HL-60/S4 (cell line): ENCODE measurements around the gene LRP1-AS.

Experiments used
- in situ Hi-C: fragments of 300-500 bp; cut with MboI; formaldehyde crosslinking; loops from 2 replicates; pipeline ENCODE4 v1.14.3; 2022; ENCODE audit warnings: low sequenced_read_pairs

Gene LRP1-AS

DNA sequence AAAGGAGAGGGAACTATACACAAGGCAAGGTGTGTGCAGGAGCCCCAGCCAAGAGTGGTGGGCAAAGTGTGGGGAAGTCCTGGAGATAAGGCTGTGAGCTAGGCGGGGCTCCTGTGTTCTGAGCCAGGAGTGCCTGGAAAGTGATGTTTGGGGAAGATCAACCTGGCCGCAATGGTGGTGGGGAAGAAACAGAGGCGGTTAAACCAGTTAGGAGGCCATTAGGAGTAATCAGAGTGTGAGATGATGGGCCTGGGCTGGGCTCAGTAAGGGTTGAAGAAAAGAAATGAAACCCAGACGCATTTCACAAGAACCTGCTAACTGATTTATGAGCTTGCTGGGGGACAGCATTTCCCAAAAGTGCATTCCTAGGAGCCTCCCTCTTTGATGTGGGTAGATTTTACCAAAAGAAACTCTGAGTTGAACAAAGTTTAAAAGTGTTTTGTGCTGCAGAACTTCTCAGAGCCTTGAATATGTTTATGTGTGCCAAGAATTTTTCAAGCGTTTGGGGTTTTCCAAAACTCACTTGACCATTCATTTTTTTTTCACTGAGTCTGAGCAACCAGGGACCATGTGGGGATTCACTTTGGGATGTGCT is 34.2 kb upstream of the LRP1-AS start:
- in situ Hi-C loops: loop anchor here (25.0 kb wide), 1 partner anchor 419 kb away; the partner anchor contains the start of genes HSD17B6 and PRIM1

DNA sequence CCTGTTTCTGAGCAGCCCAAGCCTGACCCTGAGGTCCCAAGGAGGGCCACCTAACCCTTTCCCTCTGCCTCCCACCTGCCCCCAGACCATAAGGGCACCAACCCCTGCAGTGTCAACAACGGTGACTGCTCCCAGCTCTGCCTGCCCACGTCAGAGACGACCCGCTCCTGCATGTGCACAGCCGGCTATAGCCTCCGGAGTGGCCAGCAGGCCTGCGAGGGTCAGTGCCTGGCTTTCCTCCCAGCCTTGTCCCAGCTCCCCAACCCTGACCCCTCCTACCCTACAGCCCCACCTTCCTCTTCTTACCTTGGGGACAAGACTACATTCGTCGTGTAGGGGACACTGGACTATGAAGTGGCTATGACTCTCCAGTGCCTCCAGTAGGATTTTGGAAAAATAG is 33.7 kb upstream of the LRP1-AS start:
- in situ Hi-C loops: loop anchor here (25.0 kb wide), 1 partner anchor 419 kb away; the partner anchor contains the start of genes HSD17B6 and PRIM1

DNA sequence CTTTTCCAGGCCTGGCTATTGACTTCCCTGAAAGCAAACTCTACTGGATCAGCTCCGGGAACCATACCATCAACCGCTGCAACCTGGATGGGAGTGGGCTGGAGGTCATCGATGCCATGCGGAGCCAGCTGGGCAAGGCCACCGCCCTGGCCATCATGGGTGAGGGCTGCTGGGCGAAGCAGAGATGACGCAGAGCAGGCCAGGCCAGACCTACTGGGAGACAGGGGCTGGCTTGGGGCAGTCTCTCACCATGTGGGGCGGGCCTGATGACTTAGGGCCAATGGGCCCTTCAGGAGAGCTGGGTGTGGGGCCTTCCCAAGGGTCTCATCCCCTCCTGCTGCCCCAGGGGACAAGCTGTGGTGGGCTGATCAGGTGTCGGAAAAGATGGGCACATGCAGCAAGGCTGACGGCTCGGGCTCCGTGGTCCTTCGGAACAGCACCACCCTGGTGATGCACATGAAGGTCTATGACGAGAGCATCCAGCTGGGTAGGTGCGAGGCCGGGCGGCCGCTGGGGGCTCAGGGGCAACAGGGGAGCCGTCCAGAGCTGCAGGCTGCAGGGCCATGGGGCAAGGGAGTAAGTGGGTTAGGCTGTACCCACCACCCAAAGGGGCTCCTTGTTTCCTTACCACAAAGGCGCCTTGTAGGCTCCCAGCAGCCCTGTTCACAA is 33.0 kb upstream of the LRP1-AS start:
- in situ Hi-C loops: loop anchor here (25.0 kb wide), 1 partner anchor 418 kb away; the partner anchor contains the start of genes HSD17B6 and PRIM1

DNA sequence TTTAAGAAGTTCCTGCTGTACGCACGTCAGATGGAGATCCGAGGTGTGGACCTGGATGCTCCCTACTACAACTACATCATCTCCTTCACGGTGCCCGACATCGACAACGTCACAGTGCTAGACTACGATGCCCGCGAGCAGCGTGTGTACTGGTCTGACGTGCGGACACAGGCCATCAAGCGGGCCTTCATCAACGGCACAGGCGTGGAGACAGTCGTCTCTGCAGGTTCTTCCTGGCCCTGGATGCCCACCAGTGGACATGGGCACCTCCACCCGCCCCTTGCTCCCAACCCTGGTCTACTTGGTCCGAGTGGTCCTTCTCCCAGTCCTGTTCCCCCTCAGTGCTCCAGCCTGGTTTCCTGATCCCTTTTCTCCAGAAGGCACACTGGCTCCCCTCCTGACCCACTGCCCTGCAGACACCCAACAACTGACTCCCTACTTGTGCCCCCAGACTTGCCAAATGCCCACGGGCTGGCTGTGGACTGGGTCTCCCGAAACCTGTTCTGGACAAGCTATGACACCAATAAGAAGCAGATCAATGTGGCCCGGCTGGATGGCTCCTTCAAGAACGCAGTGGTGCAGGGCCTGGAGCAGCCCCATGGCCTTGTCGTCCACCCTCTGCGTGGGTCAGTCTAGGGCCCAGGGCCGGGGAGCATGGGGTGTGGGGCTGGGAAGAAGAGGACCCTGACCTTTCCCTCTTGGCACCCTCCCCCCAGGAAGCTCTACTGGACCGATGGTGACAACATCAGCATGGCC is 32.1 kb upstream of the LRP1-AS start:
- in situ Hi-C loops: loop anchor here (5.0 to 25.0 kb wide), 3 partner anchors 57 to 417 kb away; partner anchors contain the start of genes HSD17B6, PRIM1 and ZBTB39

DNA sequence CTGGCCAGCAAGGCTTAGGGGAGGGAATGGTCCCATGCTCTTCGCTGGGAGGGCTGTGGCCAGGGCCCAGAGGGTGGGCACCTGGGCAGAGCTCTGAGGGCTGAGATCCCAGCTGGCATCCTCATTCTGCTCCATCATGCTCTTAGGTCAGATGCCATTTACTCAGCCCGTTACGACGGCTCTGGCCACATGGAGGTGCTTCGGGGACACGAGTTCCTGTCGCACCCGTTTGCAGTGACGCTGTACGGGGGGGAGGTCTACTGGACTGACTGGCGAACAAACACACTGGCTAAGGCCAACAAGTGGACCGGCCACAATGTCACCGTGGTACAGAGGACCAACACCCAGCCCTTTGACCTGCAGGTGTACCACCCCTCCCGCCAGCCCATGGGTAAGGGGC is 30.8 kb upstream of the LRP1-AS start:
- in situ Hi-C loops: loop anchor here (5.0 to 25.0 kb wide), 3 partner anchors 56 to 416 kb away; partner anchors contain the start of genes HSD17B6, PRIM1 and ZBTB39

DNA sequence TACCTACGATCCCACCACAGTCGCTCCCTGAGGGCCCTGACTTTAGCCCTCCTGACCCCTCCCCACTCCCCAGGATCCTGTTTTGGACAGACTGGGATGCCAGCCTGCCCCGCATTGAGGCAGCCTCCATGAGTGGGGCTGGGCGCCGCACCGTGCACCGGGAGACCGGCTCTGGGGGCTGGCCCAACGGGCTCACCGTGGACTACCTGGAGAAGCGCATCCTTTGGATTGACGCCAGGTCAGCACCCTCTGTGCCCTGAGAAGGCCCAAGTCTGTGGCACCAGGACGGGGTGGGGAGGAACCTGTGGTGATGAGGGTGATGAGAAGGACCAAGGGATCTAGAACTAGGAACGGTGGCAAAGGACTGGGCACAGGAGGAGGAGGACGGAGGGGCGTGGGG is 29.9 kb upstream of the LRP1-AS start:
- in situ Hi-C loops: loop anchor here (5.0 to 25.0 kb wide), 3 partner anchors 55 to 415 kb away; partner anchors contain the start of genes HSD17B6, PRIM1 and ZBTB39

DNA sequence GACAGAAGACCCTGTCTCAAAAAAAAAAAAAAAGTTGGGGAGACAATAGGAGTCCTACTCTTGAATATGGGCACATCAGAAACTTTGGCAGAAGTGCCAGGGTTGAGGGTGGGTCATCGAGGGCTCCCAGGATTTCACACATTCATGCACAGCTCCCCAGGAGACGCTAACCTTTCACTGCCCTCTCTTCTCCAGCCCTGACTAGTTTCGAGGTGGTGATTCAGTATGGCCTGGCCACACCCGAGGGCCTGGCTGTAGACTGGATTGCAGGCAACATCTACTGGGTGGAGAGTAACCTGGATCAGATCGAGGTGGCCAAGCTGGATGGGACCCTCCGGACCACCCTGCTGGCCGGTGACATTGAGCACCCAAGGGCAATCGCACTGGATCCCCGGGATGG is 29.4 kb upstream of the LRP1-AS start:
- in situ Hi-C loops: loop anchor here (5.0 to 25.0 kb wide), 3 partner anchors 55 to 415 kb away; partner anchors contain the start of genes HSD17B6, PRIM1 and ZBTB39

DNA sequence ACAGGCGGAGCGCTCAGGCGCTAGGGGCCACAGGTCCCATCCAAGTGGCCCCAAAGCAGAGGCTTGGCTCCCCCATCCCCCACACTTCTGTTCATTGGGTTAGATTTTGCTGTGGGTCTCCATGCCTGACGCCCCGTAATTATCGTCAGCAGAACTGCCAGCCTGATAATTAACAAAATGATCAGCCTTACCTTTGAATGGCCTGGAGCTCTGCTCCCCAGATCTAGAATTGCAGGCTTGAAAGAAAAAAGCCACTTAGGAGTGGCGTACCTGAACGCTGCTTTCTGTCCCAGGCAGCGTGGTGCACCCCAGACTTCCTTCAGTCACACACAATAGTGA is 28.7 kb upstream of the LRP1-AS start:
- in situ Hi-C loops: loop anchor here (5.0 to 25.0 kb wide), 3 partner anchors 54 to 414 kb away; partner anchors contain the start of genes HSD17B6, PRIM1 and ZBTB39

DNA sequence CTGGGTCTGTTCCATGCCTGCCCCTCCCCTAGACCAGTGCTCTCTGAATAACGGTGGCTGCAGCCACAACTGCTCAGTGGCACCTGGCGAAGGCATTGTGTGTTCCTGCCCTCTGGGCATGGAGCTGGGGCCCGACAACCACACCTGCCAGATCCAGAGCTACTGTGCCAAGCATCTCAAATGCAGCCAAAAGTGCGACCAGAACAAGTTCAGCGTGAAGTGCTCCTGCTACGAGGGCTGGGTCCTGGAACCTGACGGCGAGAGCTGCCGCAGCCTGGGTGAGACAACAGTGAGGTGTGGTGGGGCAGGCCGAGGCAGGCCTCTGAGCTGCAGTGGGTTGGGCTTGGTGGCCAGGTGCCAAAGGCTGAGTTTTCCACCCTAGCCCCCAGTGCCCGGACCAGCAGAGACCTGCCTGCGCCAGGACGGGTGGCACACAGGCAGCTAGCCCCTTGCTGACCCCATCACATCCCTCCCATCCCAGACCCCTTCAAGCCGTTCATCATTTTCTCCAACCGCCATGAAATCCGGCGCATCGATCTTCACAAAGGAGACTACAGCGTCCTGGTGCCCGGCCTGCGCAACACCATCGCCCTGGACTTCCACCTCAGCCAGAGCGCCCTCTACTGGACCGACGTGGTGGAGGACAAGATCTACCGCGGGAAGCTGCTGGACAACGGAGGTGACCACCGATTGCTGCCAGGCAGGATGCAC is 28.2 kb upstream of the LRP1-AS start:
- in situ Hi-C loops: loop anchor here (5.0 to 25.0 kb wide), 3 partner anchors 53 to 413 kb away; partner anchors contain the start of genes HSD17B6, PRIM1 and ZBTB39

DNA sequence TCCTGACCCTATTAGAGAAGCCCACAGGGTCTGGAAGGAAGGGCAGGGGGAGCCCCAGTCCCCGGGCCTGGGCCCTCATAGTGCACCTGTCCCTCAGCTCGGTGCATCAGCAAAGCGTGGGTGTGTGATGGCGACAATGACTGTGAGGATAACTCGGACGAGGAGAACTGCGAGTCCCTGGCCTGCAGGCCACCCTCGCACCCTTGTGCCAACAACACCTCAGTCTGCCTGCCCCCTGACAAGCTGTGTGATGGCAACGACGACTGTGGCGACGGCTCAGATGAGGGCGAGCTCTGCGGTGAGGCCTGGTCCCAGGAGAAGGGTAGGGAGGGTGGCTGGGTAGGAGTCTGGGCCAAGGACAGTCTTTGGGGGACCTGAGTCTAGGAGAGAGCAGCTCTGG is 26.3 kb upstream of the LRP1-AS start:
- in situ Hi-C loops: loop anchor here (10.0 kb wide), 1 partner anchor 169 kb away; the partner anchor contains the start of gene ZBTB39

DNA sequence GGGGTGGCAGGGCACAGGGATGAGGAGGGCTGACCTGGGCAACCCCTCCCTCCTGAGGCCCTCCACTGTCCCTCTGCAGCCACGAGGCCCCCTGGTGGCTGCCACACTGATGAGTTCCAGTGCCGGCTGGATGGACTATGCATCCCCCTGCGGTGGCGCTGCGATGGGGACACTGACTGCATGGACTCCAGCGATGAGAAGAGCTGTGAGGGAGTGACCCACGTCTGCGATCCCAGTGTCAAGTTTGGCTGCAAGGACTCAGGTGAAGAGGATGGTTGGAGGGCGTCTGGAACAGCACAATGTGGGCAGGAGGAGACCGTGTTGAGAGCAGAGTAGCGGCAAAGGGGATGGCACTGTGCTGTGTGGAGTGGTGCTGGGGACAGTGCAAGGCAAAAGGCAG is 25.7 kb upstream of the LRP1-AS start:
- in situ Hi-C loops: loop anchor here (10.0 kb wide), 1 partner anchor 168 kb away; the partner anchor contains the start of gene ZBTB39

DNA sequence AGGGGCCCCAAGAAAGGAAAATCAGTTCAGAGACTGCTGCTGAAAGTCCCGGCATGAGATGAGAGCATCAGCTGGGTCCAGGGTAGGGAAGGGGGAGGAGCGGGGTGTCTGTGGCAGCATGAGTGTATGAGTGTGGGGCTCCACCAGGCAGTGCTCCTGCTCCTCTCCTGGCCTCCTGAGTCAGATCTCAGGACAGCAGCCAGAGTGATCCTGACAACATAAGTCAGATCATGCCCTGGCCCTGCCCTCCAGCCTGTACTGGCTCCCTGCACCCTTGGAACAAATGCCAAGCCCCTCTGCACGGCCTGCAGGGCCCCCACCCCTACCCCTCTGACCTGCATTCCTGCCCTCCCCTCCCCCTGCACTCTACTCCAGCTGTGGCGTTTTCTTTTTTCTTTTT is 24.2 kb upstream of the LRP1-AS start:
- in situ Hi-C loops: loop anchor here (10.0 kb wide), 1 partner anchor 167 kb away; the partner anchor contains the start of gene ZBTB39

DNA sequence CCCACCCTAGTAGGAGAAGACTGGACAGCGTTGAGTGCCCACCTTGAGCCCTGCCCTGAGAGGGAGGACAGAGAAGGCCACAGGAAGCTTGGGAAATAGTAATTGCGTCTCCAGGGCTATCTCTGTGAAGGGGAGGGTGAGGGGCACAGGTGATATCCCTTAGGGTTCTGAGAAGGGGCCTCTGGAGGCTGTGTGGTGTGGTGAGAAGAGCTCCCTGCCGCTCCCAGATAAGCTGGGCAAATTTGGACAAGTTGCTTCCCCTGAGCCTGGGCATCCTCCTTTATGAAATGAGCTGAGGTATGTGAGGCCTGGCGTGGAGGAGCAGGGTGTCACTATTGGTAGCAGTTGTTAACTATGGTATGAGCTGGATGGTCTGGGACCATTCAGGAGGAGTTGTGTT is 23.5 kb upstream of the LRP1-AS start:
- in situ Hi-C loops: loop anchor here (10.0 kb wide), 1 partner anchor 166 kb away; the partner anchor contains the start of gene ZBTB39

DNA sequence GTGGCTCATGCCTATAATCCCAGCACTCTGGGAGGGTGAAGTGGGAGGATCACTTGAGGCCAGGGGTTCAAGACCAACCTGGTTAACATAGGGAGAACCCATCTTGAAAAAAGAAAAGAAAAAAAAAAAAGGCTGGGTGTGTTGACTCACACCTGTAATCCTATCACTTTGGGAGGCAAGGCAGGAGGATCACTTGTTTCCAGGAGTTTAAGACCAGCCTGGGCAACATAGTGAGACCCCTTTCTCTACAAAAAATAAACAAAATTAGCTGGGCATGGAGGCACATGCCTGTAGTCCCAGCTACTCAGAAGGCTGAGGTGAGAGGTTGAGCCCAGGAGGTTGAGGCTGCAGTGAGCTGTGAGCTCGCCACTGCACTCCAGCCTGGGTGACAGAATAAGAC is 23.0 kb upstream of the LRP1-AS start:
- in situ Hi-C loops: loop anchor here (10.0 kb wide), 1 partner anchor 166 kb away; the partner anchor contains the start of gene ZBTB39

DNA sequence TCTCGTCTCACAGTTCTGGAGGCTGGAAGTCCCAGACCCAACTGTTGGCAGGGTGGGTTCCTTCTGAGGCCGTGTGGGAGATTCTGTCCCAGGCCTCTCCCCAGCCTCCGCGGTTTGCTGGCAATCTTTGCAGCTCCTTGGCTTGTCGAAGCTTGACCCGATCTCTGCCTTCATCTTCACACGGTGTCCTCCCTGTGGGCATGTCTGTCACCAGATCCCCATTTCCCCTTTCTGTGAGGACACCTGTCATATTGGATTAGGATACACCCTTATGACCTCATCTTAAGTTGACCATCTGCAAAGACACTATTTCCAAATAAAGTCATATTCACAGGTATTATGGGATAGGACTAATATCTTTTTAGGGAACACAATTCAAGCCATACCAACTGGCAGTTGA is 22.6 kb upstream of the LRP1-AS start:
- in situ Hi-C loops: loop anchor here (10.0 kb wide), 1 partner anchor 165 kb away; the partner anchor contains the start of gene ZBTB39

DNA sequence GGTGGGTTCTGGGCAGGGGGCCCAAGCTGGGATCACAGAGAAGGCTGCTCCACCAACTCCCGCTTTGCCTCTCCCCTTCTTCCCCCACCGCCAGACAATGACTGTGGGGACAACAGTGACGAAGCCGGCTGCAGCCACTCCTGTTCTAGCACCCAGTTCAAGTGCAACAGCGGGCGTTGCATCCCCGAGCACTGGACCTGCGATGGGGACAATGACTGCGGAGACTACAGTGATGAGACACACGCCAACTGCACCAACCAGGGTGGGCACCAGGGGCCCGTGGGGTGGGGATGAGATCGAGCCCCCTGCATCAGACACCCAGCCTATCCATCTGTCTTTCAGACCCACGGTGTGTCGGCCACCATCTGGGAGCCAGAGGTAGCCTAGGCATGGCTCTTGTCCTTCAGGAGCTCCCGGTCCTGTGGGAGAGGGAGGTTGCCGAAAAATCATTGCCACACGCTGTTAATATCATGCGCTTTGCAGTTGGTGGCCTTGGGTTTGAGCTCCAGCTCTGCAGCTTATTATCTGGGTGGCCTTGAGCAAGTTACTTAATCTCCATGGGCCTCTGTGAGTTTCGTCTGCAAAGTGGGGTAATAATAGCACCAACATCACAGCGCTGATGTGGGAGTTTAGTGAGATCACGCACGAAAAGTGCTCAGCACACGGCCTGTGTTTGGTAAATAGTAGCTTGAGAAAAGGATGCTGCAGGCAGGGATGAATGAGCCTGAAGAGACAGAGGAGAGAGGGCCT is 21.8 kb upstream of the LRP1-AS start:
- in situ Hi-C loops: no loop called here

DNA sequence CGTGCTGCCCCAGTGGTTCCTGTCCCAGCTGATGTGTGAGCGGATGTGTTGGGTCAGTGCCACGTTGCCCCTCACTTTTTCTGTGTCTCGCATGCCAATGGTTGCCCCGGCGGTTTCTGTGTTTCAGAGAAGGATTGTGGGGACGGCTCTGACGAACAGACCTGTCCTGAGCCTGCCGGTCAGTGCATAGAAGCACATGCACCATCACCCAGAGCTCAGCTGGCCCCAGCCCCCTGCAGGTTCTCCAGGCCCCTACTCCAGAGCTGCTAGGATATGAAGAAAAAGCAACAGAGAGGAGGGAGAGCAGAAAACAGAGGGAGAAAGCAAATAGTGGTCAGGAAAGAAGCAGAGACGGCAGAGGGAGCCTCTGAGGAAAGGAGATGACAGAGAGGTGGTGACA is 20.6 kb upstream of the LRP1-AS start:
- in situ Hi-C loops: no loop called here

DNA sequence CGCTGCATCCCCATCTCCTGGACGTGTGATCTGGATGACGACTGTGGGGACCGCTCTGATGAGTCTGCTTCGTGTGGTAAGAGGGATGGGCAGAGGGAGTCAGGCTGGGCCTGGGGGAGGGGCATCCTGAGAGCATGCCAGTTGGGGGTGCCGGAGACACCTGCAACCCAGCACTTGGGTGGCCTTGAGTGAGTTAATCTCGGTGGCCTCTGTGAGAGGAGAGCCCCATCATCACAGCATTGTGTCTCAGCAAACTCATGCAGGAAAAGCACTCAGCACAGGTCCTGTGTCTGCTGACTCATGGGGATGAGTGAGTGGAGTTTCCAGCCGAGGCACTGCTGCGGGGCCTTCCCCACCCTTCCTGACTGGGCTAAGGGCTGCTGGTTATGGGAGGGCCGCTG is 19.6 kb upstream of the LRP1-AS start:
- in situ Hi-C loops: no loop called here

DNA sequence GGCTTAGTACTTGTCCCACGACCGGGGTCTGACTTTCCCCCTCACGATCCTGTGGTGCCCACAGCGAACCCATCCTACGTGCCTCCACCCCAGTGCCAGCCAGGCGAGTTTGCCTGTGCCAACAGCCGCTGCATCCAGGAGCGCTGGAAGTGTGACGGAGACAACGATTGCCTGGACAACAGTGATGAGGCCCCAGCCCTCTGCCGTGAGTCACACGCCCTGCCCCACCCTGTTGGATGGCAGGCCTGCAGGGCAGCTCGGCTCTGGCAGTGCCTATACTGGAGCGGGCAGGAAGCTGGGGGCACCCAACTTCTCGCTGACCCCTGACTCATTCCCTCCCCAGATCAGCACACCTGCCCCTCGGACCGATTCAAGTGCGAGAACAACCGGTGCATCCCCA is 18.3 kb upstream of the LRP1-AS start:
- in situ Hi-C loops: no loop called here
